Sigmoid colon (tissue), 3 donors: Measurements from ENCODE around the gene PMS1.

ENCODE experiments used
- POLR2A ChIP-seq, 2 donors: fragments of 450-650 bp; IDR thresholded peaks; one replicate each; pipeline ENCODE4 v1.6.1; 2016; ENCODE audit warnings: antibody characterized with exemption in 2 of 2, mild to moderate bottlenecking in 2 of 2, moderate library complexity in 2 of 2
- TF ChIP-seq, protein P1 (sequence below), 4 experiments: fragments of 450-650 bp in 3 of 4; fragments of 200-600 bp in 1 of 4; IDR thresholded peaks; one replicate each; pipeline ENCODE4 v1.5.1; 2016 to 2019; ENCODE audit warnings: antibody characterized with exemption in 4 of 4, mild to moderate bottlenecking in 3 of 4, moderate library complexity in 2 of 4

GRCh38 chr2:189879716-189880081, 95.4 kb downstream of the PMS1 start:
- TF ChIP-seq, protein P1, sequence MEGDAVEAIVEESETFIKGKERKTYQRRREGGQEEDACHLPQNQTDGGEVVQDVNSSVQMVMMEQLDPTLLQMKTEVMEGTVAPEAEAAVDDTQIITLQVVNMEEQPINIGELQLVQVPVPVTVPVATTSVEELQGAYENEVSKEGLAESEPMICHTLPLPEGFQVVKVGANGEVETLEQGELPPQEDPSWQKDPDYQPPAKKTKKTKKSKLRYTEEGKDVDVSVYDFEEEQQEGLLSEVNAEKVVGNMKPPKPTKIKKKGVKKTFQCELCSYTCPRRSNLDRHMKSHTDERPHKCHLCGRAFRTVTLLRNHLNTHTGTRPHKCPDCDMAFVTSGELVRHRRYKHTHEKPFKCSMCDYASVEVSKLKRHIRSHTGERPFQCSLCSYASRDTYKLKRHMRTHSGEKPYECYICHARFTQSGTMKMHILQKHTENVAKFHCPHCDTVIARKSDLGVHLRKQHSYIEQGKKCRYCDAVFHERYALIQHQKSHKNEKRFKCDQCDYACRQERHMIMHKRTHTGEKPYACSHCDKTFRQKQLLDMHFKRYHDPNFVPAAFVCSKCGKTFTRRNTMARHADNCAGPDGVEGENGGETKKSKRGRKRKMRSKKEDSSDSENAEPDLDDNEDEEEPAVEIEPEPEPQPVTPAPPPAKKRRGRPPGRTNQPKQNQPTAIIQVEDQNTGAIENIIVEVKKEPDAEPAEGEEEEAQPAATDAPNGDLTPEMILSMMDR (IDR thresholded peaks at IDR 0.05) = no peak
- no peak for TF ChIP-seq POLR2A (IDR thresholded peaks at IDR 0.05)
